Measurements from ENCODE around the gene EIF3A.
A peak's percentile ranks its signal among the peaks of the same experiment; 100 is the strongest.

EIF3A gene

DNA sequence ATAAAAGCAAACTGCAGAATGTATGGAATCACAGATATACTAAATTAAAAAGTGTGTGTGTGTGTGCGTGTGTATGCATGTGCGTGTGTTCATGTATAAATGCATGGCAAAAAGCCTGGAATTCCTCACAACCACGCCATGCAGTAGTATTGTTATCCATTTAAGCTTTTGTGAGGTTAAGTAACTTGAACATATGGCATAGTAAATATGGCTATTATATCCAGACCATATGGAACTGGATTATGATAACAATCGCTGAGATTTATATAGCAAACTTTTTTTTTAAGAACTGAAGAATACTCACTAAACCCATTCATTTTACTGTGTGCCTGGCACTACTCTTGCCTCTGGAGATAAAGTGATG lies 73.4 kb downstream of the EIF3A start:
- no peak for DNase-seq (ENCODE audit: low read depth, low spot score)

DNA sequence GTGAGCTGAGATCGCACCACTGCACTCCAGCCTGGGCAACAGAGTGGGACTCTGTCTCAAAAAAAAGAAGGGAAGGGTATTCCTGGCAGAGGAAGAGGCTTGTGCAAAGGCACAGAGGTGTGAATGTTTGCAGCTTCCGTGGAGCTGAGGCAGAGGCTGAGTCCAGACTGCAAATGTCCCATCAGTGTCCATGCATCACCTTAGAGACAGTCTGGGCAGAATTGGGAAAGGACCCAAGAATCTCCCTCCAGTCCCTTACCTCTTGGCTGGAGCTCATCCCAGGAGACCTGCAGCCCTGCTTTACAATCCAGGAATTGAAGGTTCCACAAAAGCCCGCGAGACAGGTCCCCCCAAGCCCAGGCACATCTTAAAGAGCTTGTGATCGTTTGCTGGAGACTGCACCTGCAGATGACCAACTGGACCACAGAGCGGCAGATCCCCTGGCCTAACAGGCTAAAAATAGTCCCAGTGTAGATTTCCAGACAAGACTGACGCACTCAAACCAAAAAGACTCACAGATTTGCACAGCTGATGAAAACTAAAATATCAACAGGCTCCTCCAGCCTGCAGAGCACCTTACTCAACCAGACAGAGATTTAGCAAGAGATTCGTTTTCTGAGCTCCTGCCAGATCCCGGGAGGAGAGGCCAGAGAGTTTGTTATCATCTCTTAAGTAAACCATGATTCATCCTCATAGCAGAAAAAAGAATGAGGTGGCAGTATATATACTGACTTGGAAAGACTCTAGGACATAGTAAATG lies 74.0 kb downstream of the EIF3A start:
- DNase-seq (ENCODE audit: low read depth, low spot score): peak; percentile 86

DNA sequence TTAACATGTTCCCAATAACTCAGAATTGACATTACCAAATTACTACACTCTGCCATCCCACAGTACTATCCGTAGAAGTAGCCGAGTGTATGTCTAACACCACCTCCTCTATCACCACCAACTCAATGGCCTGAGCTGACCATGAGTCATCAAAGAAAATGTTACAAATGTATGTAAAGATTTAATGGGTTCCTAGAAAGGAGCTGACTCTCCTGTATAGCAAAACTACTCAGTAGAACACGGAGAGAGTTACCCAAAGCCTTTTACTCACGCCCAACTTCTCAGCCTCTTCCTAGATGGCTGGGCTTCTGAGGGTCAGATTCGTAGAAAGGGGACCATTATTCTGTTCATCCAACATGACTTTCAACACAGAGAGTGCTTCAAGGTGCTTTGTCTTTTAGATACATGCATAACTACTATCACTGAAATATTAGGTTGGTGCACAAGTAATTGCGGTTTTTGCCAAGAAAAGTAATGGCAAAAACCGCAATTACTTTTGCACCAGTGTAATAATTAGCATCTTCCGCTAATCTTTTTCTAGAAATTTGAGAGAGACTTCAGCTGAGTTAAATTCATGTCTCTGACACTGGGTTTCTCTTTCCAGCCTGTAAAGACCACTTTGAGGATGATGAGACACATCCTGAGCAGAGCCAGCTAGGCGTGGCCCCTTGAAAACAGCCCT lies 75.1 kb downstream of the EIF3A start:
- DNase-seq (ENCODE audit: low read depth, low spot score): no peak

DNA sequence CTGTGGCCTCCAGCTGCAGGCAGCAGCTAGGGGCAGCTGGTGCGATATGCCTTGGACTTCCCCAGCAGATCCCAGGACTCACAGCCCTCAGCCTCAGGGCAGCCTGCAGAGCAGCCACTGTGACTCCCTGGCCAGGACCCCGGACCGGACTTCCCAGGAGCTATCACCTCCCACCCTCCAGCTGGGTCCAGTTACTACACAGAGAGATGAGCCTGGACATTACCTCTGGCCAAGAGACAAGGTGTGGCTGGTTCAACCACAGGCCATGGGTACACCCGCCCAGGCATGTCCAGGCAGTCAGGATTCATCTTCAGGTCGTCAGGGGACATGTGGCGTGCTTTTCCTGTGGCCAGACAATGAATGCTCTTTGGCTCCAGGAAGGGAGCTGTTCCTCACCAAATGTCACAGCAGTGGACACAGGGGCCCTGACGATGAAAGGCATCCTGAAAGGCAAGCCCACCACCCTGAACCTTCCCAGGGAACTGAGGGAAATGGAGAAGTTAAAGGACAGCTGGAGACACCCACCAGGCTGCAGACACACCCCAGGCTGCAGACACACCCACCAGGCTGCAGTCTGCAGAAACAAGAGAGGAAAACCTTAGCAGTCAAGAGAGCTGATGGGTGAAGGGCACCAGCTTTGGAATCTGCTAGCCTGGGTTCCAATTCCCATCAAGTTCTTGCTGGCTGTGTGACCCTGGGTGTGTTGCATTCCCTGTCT lies 76.9 kb downstream of the EIF3A start:
- no peak for DNase-seq (ENCODE audit: low read depth, low spot score)

DNA sequence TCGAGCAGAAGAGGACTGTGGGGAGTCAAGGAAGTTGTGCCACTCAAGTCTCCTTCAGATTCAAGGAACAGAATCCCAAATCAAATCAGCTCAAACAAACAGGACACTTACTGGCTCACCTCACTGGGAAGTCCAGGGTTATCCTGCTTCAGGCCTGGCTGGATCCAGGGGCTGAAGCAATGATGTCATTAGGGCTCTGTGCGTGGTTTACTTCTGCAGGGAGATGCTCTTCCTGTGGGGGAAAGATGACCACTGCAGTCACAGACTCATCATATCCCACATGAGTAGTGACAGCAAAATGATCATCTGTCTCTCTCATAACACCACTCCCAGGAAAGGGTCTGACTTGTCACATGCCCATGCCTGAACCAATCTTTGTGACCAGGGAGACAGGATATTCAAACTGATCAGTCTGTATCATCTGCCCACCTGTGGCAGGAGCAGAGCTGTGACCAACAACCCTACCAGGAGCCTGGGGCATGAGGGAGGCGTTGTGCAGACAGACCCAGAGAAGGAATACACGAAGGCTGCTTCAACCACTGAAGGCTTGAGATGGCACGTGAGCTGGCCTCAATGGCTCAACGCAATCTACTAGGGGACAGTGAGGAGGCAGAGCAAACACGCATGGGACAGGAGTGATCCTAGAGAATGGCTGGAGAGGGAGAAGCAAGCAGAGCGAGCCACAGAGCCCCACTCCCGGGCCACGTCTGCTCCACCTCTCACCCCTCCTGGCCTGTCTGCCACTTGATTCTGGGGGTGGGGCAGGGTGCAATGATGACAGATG lies 78.7 kb downstream of the EIF3A start:
- DNase-seq (ENCODE audit: low read depth, low spot score): no peak

DNA sequence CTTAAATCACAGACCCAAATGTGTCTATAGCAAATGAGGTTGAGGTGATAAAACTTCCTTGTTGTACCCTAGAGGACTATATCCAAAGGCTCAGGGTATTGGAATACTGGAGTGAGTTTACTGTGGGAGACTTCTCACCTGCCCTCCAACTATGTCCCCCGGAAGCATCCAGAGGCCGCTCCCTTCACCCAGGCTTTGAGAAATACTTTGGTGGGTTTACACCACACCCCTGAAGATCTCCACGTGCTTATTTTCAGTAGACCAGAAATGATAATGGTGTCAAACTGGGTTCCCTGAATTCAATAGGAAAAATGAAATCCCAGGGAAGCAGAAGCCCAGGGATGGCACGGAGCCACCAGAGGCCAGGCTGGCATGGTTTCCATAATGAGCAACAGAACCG lies 82.4 kb downstream of the EIF3A start:
- no peak for DNase-seq (ENCODE audit: low read depth, low spot score)

DNA sequence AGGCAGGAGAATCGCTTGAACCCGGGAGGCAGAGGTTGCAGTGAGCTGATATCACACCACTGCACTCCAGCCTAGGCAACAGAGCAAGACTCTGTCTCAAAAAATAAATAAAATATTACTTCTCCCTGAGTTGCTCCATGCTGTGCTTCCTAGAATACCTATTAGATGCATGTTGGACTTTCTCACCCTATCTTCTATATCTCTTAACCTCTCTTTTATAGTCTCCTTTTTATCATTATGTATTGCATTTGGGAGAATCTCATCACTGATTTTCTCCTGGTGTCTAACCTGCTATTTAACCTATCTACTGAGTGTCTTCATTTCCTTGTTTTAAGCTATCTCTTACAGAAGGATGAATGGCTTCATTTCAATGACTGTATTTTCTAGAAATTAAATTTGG lies 83.2 kb downstream of the EIF3A start:
- no peak for DNase-seq (ENCODE audit: low read depth, low spot score)

DNA sequence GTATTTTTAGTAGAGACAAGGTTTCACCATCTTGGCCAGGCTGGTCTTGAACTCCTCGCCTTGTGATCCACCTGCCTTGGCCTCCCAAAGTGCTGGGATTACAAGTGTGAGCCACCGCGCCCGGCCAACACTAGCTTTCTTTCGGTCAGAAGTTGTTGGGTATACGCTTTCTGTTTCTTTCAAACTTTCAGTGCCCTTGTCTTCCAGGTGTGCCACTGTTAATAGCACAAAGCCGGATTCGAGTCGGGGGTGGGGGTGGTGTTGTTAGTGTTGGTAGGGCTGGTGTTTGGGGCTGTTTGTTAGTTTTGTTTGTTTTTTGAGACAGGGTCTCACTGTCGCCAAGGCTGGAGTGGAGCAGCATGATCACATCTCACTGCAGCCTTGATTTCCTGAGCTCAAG lies 84.9 kb downstream of the EIF3A start:
- DNase-seq (ENCODE audit: low read depth, low spot score): no peak

DNA sequence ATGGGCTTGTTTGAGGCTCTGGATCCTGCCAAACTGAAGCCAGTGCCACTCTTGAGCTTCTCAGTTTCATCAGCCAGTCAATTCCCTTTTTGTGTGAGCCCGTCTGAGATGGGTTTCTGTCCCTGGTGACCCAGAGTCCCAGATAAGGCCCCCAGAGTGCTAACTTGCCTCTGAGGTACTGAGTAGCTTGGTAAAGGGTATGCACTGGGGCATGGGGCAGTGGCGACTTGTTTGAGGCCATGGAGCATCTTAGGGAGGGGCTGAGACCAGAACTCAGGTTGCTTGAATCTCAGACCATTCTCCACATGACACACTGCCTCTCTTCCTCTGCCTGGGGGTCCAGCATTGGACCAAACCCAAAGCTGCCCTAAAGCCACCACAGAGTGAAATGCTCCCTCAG lies 86.3 kb downstream of the EIF3A start:
- no peak for DNase-seq (ENCODE audit: low read depth, low spot score)

DNA sequence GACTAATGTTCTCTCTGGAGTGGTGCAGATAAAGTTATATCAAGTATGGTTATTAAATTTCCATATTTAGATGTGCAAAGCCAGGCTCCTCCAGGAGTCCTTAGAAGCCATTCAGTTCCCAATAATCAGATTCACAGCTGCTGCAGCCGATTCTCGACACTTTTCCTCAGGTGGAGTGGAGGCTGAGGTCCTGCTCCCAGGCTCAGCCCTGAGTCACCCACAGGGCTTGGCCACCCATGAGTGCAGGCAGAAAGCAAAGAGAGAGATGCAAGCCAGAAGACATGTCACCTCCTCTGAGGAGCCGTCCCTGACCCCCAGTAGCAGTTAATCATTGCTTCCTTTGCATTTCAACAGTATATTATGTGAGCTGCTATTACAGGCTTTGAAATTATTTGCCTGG lies 87.4 kb downstream of the EIF3A start:
- no peak for DNase-seq (ENCODE audit: low read depth, low spot score)

DNA sequence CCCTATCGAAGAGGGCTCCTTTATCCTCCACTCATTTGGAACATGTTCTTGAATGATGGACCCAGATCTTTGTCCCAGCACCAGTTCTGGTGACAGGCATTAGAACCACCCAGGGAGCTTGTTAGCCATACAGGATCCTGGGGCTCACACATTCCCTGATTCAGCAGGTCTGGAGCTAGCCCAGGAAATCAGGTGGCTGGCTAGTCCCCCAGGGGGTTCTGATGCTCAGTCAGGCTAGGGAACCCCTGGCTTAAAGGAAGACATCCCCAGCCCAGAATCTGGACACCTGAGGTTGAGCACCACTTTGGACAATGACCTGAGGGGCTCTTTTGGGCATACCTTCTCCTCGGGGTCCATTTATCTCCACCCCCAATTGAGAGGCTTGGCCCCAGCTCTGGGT lies 88.1 kb downstream of the EIF3A start:
- DNase-seq (ENCODE audit: low read depth, low spot score): no peak

DNA sequence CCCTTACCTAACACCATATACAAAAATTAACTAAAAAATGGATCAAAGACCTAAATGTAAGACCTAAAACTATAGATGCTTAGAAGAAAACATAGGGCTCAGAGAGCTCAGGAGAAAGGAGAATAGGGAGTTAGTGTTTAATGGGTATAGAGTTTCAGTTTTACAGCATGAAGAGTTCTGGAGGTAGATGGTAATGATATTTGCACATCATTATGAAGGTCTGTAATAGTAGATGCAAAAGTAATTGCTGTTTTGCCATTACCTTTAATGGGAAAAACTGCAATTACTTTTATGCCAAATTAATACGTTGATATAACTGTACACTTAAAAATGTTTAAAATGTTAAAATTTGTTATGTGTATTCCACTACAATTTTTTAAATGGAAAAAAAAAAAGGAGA lies 90.3 kb downstream of the EIF3A start:
- no peak for DNase-seq (ENCODE audit: low read depth, low spot score)

DNA sequence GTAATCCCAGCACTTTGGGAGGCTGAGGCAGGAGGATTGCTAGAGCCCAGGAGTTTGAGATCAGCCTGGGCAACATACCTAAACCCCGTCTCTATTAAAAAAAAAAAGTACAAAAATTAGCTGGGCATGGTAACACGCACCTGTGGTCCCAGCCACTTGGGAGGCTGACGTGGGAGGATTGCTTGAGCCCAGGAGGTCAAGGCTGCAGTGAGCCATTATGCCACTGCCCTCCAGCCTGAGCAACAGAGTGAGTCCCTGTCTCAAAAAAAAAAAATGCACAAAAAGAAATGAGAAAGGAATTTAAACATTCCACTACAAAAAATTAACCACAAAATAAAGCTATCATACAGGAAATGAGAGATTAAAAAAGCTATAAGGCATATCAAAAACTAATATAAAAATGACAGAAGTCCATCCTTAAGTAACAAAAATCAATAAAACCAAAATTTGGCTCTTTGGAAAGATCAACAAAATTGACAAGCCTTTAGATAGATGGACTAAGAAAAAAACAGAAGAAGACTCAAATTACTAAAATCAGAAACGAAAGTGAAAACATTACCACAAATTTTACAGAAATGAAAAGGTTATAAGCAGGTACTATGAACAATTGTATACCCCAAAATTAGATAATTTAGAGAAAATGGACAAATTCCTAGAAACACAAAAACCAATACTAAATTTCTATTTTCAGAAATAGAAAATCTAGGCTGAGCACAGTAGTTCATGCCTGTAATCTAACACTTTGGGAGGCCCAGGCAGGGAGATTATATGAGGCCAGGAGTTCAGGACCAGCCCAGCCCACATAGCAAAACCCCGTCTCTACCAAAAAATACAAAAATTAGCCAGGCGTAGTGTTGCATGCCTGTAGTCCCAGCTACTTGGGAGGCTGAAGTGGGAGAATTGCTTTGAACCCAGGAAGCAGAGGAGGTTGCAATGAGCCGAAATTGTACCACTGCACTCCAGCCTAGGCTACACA lies 93.5 kb downstream of the EIF3A start:
- no peak for DNase-seq (ENCODE audit: low read depth, low spot score)

DNA sequence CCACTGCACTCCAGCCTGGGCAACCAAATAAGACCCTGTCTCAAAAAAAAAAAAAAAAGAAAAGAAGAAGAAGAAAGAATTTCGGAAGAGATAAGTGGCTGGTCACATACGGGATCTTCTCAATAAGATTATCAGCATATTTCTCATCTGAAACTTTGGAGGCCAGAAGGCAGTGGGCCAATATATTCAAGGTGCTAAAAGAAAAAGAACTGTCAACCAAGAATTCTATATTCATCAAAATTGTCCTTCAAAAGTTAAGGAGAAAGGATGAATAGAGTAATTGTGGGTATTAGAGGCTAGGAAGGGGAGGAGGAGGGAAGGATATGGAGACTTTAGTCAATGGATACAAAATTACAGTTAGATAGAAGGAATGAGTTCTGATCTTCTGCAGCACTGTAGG lies 95.0 kb downstream of the EIF3A start:
- no peak for DNase-seq (ENCODE audit: low read depth, low spot score)

Data from smooth muscle cell of the brain vasculature (primary cell).